Thyroid gland (tissue), 4 donors: ENCODE results near the gene CACNA1B. TPM values are rescaled to one million over a fixed set of nuclear protein-coding genes. Genes with fewer than 3 reads are reported as not detected.

Source experiments
- DNase-seq, 2 donors: peaks; one replicate each; pipeline ENCODE4 v3.0.0-alpha.2; 2019
- H3K27ac ChIP-seq, 3 donors: fragments of 200-600 bp; sonication (generic); 1 replicate in 2 of 3; 2 replicates in 1 of 3; pipeline ENCODE4 v1.5.1; 2016 to 2019; ENCODE audit warnings: mild to moderate bottlenecking in 1 of 3, moderate library complexity in 1 of 3
- H3K27me3 ChIP-seq: fragments of 200-600 bp; sonication (generic); one replicate; pipeline ENCODE4 v1.5.1; 2019
- H3K36me3 ChIP-seq, 2 donors: fragments of 200-600 bp; sonication (generic); one replicate each; pipeline ENCODE4 v1.5.1; 2016 to 2019
- H3K4me1 ChIP-seq, 2 donors: fragments of 200-600 bp; sonication (generic); one replicate each; pipeline ENCODE4 v1.5.1; 2017 to 2019
- H3K4me3 ChIP-seq, 3 donors: fragments of 200-600 bp; sonication (generic); replicated peaks in 1 of 3; 1 replicate in 2 of 3; 2 replicates in 1 of 3; pipeline ENCODE4 v1.5.1; 2016; ENCODE audit warnings: mild to moderate bottlenecking in 1 of 3
- H3K9me3 ChIP-seq: fragments of 200-600 bp; sonication (generic); one replicate; pipeline ENCODE4 v1.5.1; 2017
- POLR2A ChIP-seq, 2 donors: fragments of 450-650 bp; IDR thresholded peaks; one replicate each; pipeline ENCODE4 v1.6.1; 2017; ENCODE audit warnings: antibody characterized with exemption in 2 of 2, mild to moderate bottlenecking in 2 of 2, moderate library complexity in 1 of 2
- WGBS, 2 donors: methylation state at CpG; one replicate each; pipeline ENCODE4 v1.1.5; 2017; 5-methylcytosine and 5-hydroxymethylcytosine counted together
- intact Hi-C: fragments of 100-400 bp; cut with DNase I; formaldehyde crosslinking; loops from one replicate; pipeline ENCODE4 v1.15.1; 2023
- total RNA-seq, 4 donors: library from RNA; depleted of rRNA; stranded (reverse); fragments of >200 nt; gene quantifications; one replicate each; pipeline ENCODE4 v1.2.3, GENCODE V29; 2016
- TF ChIP-seq, protein P1 (sequence below), 6 experiments: fragments of 200-600 bp in 3 of 6; fragments of 450-650 bp in 3 of 6; sonication (generic) in 3 of 6; IDR thresholded peaks; one replicate each; pipeline ENCODE4 v1.5.1; 2016 to 2019; ENCODE audit warnings: antibody characterized with exemption in 6 of 6, mild to moderate bottlenecking in 2 of 6, inconsistent platforms in 1 of 6, moderate library complexity in 1 of 6

Gene CACNA1B
- total RNA-seq, 4 donors from 2014 or later: 0.13 to 0.68 (median 0.35) TPM

DNA sequence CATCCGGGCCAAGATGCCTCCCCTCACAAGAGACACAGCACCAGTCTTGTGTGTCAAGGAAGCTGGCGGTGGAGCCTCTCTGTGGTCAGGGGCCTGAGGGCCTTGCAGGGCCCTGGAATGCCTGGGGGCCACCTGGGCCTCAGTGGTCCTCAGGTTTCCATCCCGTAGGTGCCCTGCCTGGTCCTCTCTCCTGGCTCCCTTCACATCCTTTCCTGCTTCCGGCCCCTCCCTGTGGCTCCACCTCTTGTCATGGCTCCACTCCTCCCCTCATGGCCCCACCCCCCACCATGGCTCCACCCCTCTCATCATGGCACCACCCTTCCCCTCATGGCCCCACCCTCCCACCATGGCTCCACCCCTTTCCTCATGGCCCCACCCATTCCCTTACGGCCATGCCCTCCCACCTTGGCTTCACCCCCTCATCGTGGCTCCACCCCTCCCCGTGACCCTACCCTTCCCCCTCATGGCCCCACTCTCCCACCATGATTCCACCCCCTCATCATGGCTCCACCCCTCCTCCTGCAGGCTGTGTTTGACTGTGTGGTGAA lies 175.8 kb downstream of the CACNA1B start:
- 86 to 90% methylated on average over 5 to 6 of the region's 7 CpGs for WGBS, 2 donors
- Histone ChIP-seq H3K36me3 (no peaks in the 10 kb centered on the region), H3K4me1 (no peaks in the 10 kb centered on the region), H3K4me3 (no peak overlapping the region), H3K27ac (no peak overlapping the region), H3K9me3 (no peaks in the 10 kb centered on the region), H3K27me3 (no peaks in the 10 kb centered on the region)
- TF ChIP-seq POLR2A (IDR thresholded peaks at IDR 0.05): no peak
- TF ChIP-seq, protein P1, sequence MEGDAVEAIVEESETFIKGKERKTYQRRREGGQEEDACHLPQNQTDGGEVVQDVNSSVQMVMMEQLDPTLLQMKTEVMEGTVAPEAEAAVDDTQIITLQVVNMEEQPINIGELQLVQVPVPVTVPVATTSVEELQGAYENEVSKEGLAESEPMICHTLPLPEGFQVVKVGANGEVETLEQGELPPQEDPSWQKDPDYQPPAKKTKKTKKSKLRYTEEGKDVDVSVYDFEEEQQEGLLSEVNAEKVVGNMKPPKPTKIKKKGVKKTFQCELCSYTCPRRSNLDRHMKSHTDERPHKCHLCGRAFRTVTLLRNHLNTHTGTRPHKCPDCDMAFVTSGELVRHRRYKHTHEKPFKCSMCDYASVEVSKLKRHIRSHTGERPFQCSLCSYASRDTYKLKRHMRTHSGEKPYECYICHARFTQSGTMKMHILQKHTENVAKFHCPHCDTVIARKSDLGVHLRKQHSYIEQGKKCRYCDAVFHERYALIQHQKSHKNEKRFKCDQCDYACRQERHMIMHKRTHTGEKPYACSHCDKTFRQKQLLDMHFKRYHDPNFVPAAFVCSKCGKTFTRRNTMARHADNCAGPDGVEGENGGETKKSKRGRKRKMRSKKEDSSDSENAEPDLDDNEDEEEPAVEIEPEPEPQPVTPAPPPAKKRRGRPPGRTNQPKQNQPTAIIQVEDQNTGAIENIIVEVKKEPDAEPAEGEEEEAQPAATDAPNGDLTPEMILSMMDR (IDR thresholded peaks at IDR 0.05): no peak
- no peak for DNase-seq
- intact Hi-C loops: no loop called here

DNA sequence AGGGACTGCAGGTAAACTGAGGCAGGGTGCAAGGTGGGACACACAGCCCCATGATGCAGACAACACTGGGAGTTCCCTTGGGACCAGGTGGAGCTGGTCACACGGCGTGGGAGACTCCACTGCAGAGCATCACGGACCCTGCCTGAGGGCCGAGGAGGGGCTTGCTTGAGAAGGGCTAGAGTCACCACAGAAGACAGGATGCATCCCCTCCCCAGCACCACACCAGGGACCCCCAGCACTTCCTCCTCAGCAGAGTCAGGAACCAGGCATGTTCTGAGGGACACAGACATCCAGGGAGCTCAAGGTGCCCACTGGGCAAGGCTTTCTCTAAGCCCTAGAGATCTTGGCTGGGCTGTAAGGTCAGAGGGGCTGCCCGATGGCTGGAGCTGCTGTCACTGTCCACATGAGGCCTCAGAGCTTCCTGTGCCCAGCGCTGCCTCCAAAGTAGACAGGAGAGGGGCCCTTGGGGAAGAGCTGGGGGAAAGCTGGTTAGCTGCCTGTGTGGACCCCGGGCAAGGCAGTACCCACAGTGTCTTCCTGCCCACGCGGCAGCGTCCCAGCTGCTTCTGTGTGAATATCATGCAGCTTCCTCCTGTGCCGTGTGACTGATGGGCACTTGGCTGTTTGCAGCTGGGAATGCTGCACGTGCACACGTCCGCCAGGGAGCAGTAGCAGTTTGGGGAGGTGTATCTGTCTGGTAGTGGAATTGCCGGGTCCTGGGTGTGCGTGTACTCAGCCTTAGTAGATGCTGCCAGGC lies 176.6 kb downstream of the CACNA1B start:
- TF ChIP-seq POLR2A (IDR thresholded peaks at IDR 0.05): no peak
- TF ChIP-seq, protein P1 (IDR thresholded peaks at IDR 0.05): no peak
- no peaks in the 10 kb centered on the region for H3K9me3 ChIP-seq
- no peak overlapping the region for H3K27ac ChIP-seq
- no peaks in the 10 kb centered on the region for H3K4me1 ChIP-seq
- intact Hi-C loops: no loop called here
- 65 to 79% methylated on average over 13 of the region's 16 CpGs for WGBS, 2 donors
- no peak for DNase-seq
- H3K27me3 ChIP-seq: no peaks in the 10 kb centered on the region
- no peaks in the 10 kb centered on the region for H3K36me3 ChIP-seq
- H3K4me3 ChIP-seq: no peak overlapping the region

DNA sequence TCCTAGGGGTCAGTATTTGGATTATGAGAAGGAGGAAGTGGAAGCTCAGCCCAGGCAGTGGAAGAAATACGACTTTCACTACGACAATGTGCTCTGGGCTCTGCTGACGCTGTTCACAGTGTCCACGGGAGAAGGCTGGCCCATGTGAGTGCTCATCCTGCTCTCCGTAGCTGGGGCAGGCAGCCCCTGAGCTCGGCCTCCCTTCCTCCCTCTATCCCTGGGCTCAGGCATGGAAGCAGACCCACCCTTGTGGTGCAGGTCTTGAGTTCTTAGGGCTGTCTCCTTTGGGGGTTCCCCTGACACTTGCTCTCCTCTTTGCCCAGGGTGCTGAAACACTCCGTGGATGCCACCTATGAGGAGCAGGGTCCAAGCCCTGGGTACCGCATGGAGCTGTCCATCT lies 180.1 kb downstream of the CACNA1B start:
- H3K4me1 ChIP-seq: no peaks in the 10 kb centered on the region
- H3K27ac ChIP-seq: no peak overlapping the region
- H3K27me3 ChIP-seq: no peaks in the 10 kb centered on the region
- TF ChIP-seq, protein P1 (IDR thresholded peaks at IDR 0.05): no peak
- TF ChIP-seq POLR2A (IDR thresholded peaks at IDR 0.05): no peak
- DNase-seq: no peak
- no peak overlapping the region for H3K4me3 ChIP-seq
- intact Hi-C loops: no loop called here
- no peaks in the 10 kb centered on the region for H3K36me3 ChIP-seq
- no peaks in the 10 kb centered on the region for H3K9me3 ChIP-seq
- WGBS, 2 donors: 78 to 93% methylated on average over 6 to 8 of the region's 8 CpGs

DNA sequence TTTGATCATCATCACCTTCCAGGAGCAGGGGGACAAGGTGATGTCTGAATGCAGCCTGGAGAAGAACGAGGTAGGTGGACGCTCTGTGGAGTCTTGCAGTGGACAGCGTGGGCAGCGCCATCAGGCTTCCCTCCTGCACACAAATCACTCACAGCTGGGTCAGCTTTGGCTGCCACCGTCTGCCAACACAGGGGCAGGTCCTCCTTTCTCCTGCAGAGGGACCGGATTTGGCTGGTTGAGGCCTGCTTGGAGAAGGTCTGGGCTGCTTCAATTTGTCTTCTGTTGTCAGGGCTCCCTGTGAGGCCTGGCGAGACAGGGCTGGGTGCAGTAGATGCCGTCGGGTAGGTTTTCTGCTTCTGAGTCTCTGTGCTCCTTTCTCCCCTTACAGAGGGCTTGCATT lies 180.6 kb downstream of the CACNA1B start:
- Histone ChIP-seq H3K27me3 (no peaks in the 10 kb centered on the region), H3K36me3 (no peaks in the 10 kb centered on the region), H3K9me3 (no peaks in the 10 kb centered on the region), H3K27ac (no peak overlapping the region), H3K4me3 (no peak overlapping the region), H3K4me1 (no peaks in the 10 kb centered on the region)
- DNase-seq: no peak
- 90 to 91% methylated on average over 9 of the region's 9 CpGs for WGBS, 2 donors
- no peak for TF ChIP-seq POLR2A (IDR thresholded peaks at IDR 0.05)
- TF ChIP-seq, protein P1 (IDR thresholded peaks at IDR 0.05): no peak
- intact Hi-C loops: no loop called here

DNA sequence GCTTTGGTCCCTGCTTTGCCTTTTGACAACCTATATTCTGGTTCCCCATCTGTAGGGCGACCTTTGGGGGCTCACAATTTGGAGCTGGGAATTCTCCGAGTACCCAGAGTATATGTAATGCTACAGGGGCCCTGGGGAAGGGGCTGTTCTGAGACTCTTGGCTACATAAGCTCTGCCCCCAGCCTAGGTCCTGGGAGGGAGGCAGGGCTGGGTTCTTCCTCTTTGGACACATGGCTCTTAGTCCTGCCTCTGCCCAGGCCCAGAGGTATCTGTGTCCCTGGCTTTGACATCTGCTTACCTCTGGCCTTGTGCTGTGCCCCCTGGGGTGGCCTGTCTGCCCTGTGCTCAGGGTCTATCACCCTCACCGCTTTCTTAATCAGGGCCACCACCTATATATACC lies 181.6 kb downstream of the CACNA1B start:
- DNase-seq: no peak
- no peaks in the 10 kb centered on the region for H3K9me3 ChIP-seq
- no peaks in the 10 kb centered on the region for H3K36me3 ChIP-seq
- TF ChIP-seq, protein P1 (IDR thresholded peaks at IDR 0.05): no peak
- no peak for TF ChIP-seq POLR2A (IDR thresholded peaks at IDR 0.05)
- no peaks in the 10 kb centered on the region for H3K4me1 ChIP-seq
- intact Hi-C loops: no loop called here
- H3K27ac ChIP-seq: no peak overlapping the region
- H3K4me3 ChIP-seq: no peak overlapping the region
- 88 to 94% methylated on average over 3 of the region's 3 CpGs for WGBS, 2 donors
- H3K27me3 ChIP-seq: no peaks in the 10 kb centered on the region
